Loucy (cell line): ENCODE results near the gene GABBR1.

Experiments used
- EZH2phosphoT487 ChIP-seq: fragments of 200-600 bp; IDR thresholded peaks from 2 replicates; pipeline ENCODE4 v1.6.1; 2018; ENCODE audit warnings: antibody characterized with exemption, mild to moderate bottlenecking, moderate library complexity, borderline replicate concordance
- TF ChIP-seq, protein P1 (sequence below): fragments of 200-600 bp; sonication (generic); conservative IDR thresholded peaks from 2 replicates; pipeline ENCODE4 v1.5.1; 2014; ENCODE audit warnings: mild to moderate bottlenecking, antibody characterized with exemption, low read length

DNA sequence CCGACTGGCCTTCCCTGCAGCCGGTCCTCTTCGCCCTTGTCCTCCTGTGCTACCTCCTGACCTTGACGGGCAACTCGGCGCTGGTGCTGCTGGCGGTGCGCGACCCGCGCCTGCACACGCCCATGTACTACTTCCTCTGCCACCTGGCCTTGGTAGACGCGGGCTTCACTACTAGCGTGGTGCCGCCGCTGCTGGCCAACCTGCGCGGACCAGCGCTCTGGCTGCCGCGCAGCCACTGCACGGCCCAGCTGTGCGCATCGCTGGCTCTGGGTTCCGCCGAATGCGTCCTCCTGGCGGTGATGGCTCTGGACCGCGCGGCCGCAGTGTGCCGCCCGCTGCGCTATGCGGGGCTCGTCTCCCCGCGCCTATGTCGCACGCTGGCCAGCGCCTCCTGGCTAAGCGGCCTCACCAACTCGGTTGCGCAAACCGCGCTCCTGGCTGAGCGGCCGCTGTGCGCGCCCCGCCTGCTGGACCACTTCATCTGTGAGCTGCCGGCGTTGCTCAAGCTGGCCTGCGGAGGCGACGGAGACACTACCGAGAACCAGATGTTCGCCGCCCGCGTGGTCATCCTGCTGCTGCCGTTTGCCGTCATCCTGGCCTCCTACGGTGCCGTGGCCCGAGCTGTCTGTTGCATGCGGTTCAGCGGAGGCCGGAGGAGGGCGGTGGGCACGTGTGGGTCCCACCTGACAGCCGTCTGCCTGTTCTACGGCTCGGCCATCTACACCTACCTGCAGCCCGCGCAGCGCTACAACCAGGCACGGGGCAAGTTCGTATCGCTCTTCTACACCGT is 79.5 kb downstream of the GABBR1 start:
- TF ChIP-seq, protein P1, sequence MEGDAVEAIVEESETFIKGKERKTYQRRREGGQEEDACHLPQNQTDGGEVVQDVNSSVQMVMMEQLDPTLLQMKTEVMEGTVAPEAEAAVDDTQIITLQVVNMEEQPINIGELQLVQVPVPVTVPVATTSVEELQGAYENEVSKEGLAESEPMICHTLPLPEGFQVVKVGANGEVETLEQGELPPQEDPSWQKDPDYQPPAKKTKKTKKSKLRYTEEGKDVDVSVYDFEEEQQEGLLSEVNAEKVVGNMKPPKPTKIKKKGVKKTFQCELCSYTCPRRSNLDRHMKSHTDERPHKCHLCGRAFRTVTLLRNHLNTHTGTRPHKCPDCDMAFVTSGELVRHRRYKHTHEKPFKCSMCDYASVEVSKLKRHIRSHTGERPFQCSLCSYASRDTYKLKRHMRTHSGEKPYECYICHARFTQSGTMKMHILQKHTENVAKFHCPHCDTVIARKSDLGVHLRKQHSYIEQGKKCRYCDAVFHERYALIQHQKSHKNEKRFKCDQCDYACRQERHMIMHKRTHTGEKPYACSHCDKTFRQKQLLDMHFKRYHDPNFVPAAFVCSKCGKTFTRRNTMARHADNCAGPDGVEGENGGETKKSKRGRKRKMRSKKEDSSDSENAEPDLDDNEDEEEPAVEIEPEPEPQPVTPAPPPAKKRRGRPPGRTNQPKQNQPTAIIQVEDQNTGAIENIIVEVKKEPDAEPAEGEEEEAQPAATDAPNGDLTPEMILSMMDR: no peak
- TF ChIP-seq EZH2phosphoT487: no peak
